Activated B cell treated with CpG ODN at 0.5 μM for 24 hours (primary cell): ENCODE results near the gene FOXO3. TPM values are rescaled to one million over a fixed set of nuclear protein-coding genes. Genes with fewer than 3 reads are reported as not detected.

ENCODE experiments used
- ATAC-seq: fragments of 200-7000 bp; cut with Tn5 transposase; one replicate; pipeline ENCODE4 v1.10.0; 2021; ENCODE audit warnings: low read depth, mild to moderate bottlenecking, moderate library complexity
- CTCF ChIA-PET: fragments of 350-600 bp; sonication (Branson Sonifier 250); formaldehyde crosslinking; loops from one replicate; lab custom pipeline; 2021; ENCODE audit warnings: antibody characterized with exemption; lab: Charles Lee
- POLR2A ChIA-PET: fragments of 350-600 bp; sonication (Branson Sonifier 250); formaldehyde crosslinking; loops from one replicate; lab custom pipeline; 2021; ENCODE audit warnings: antibody characterized with exemption; lab: Charles Lee
- DNase-seq: peaks from one replicate; pipeline ENCODE4 v3.0.0; 2022
- H3K27ac Mint-ChIP-seq: one replicate; pipeline ENCODE4 v1.8.0; 2020; ENCODE audit warnings: mixed read lengths
- H3K27me3 Mint-ChIP-seq: one replicate; pipeline ENCODE4 v1.8.0; 2021; ENCODE audit warnings: mixed read lengths
- H3K36me3 Mint-ChIP-seq: one replicate; pipeline ENCODE4 v1.8.0; 2021; ENCODE audit warnings: low read depth, mixed read lengths
- H3K4me1 Mint-ChIP-seq: one replicate; pipeline ENCODE4 v1.8.0; 2021; ENCODE audit warnings: mixed read lengths
- H3K4me3 Mint-ChIP-seq: one replicate; pipeline ENCODE4 v1.8.0; 2020; ENCODE audit warnings: mild to moderate bottlenecking, mixed read lengths
- H3K9me3 Mint-ChIP-seq: one replicate; pipeline ENCODE4 v1.8.0; 2020; ENCODE audit warnings: mixed read lengths
- intact Hi-C: fragments of 100-400 bp; cut with micrococcal nuclease; formaldehyde crosslinking; loops from one replicate; pipeline ENCODE4 v1.15.1; 2024
- total RNA-seq: library from RNA; stranded (reverse); gene quantifications from 2 replicates; pipeline ENCODE4 v1.2.3, GENCODE V29; 2022
- TF ChIP-seq, protein P1 (sequence below): fragments of 200-600 bp; IDR thresholded peaks from one replicate; pipeline ENCODE4 v1.8.0; 2022; ENCODE audit warnings: antibody characterized with exemption, mild to moderate bottlenecking

FOXO3 gene
- total RNA-seq, 1 donor from 2014 or later = 9.4 TPM

DNA sequence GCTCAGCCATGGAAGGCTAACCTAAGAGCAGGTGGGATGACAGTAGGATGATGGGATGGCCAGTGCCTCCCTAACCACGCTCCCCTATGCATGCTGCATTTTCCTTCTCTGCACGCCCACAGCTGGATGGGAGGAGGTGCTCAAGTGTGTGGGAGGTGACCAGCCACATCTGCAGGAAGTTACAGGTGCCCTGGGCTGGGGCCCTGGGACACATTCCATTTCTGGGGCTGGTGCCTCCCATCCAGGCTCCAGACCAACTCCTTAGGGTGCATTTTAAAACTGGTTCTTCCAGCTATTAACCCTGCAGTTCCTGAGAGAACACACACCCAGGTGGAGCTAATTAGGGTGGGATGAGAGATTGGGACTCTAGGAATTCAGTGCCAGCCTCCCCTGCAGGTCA lies 152.2 kb downstream of the FOXO3 start:
- CTCF ChIA-PET = no interaction called here
- H3K27me3 Mint-ChIP-seq = peaks cover 14% of the 10 kb centered on the region
- no peaks in the 10 kb centered on the region for H3K9me3 Mint-ChIP-seq
- no peaks in the 10 kb centered on the region for H3K4me1 Mint-ChIP-seq
- no peak overlapping the region for H3K4me3 Mint-ChIP-seq
- TF ChIP-seq, protein P1, sequence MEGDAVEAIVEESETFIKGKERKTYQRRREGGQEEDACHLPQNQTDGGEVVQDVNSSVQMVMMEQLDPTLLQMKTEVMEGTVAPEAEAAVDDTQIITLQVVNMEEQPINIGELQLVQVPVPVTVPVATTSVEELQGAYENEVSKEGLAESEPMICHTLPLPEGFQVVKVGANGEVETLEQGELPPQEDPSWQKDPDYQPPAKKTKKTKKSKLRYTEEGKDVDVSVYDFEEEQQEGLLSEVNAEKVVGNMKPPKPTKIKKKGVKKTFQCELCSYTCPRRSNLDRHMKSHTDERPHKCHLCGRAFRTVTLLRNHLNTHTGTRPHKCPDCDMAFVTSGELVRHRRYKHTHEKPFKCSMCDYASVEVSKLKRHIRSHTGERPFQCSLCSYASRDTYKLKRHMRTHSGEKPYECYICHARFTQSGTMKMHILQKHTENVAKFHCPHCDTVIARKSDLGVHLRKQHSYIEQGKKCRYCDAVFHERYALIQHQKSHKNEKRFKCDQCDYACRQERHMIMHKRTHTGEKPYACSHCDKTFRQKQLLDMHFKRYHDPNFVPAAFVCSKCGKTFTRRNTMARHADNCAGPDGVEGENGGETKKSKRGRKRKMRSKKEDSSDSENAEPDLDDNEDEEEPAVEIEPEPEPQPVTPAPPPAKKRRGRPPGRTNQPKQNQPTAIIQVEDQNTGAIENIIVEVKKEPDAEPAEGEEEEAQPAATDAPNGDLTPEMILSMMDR = no peak
- ATAC-seq (no peak), DNase-seq (no peak)
- intact Hi-C loops = no loop called here
- no peaks in the 10 kb centered on the region for H3K36me3 Mint-ChIP-seq
- POLR2A ChIA-PET = no interaction called here
- H3K27ac Mint-ChIP-seq = no peak overlapping the region

DNA sequence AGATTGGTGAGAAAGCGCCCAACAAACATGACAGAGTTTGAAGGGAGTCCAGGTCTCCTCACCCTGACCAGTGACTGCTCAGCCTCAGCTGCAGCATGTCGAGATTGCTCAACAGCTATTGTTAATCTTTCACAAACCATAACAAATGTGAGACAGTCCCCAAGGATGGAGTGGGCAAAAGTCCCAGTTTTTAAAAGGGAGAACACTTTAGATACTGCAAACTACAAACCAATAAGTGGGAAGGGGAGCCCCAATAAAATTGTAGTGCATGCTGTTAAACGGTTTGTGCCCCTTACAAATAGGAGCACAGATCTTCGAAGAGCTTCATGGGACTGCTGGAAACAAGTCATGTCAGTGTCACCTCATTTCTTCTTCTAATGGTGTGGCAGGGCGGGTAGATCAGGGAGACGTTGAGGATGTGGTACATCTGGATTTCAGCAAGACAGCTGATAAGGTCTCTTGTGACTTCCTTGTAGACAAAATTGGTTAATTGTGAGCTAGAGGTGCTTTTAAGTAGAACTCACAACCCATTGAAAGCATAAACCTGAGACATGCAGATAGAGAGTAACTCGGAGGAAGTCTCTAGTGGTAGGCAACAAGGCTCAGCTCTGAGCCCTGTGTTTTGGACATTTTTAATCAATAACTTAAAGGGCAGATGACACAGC lies 153.5 kb downstream of the FOXO3 start:
- peaks cover 14% of the 10 kb centered on the region for H3K27me3 Mint-ChIP-seq
- intact Hi-C loops = no loop called here
- no peak overlapping the region for H3K27ac Mint-ChIP-seq
- TF ChIP-seq, protein P1 = no peak
- H3K4me3 Mint-ChIP-seq = no peak overlapping the region
- no peaks in the 10 kb centered on the region for H3K36me3 Mint-ChIP-seq
- no peak for DNase-seq
- ATAC-seq = no peak
- H3K4me1 Mint-ChIP-seq = no peaks in the 10 kb centered on the region
- no peaks in the 10 kb centered on the region for H3K9me3 Mint-ChIP-seq
- POLR2A ChIA-PET = no interaction called here
- CTCF ChIA-PET = no interaction called here

DNA sequence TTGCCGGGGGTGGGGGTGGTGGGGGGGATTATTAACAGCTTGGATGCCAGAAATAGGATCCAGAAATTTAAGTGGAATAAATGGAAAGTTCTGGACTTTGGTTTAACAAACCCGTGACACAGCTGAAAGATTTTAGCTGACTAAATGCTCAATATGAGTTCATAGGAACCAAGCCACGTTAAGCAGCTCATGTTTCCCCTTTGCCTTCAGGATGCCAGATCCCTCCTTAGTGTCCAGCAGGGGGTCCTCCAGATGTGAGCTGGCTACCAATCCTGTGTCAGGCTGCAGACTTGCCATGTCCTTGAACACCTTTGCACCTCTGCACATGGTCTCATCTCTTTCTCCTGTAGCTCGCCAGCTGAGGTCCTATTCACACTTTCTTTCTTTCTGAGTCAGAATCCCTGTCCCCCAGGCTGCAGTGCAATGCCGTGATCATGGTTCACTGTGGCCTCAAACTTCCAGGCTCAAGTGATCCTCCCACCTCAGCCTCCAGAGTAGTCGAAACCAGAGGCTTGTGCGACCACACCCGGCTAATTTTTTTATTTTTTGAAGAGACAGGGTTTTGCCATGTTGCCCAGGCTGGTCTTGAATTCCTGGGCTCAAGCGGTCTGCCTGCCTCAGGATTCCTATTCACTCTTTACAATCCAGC lies 154.2 kb downstream of the FOXO3 start:
- Mint-ChIP-seq H3K27me3 (peaks cover 10% of the 10 kb centered on the region), H3K4me3 (no peak overlapping the region), H3K4me1 (no peaks in the 10 kb centered on the region), H3K27ac (no peak overlapping the region), H3K9me3 (no peaks in the 10 kb centered on the region), H3K36me3 (no peaks in the 10 kb centered on the region)
- ATAC-seq = no peak
- ChIA-PET POLR2A (no interaction called here), CTCF (no interaction called here)
- DNase-seq = no peak
- TF ChIP-seq, protein P1 = no peak
- intact Hi-C loops = no loop called here

DNA sequence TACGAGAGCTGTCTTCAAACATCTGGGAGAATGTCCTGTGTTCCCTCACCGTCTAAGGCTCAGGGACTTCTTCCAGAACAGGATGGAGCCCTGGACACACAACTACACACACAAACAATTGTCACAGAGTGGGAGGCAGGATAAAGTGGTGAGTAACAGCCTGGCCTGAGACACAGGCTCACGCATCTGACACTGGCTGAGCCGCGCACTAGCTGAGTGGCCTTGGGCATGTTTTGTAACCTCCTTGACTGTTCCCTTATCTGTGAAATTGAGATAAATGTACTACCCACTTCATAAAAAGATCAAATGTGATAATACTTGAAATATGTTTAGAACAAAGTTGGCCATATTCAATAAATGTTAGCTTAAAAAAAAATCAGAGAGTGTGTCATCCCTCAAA lies 155.1 kb downstream of the FOXO3 start:
- Mint-ChIP-seq H3K36me3 (no peaks in the 10 kb centered on the region), H3K9me3 (no peaks in the 10 kb centered on the region), H3K4me3 (no peak overlapping the region), H3K4me1 (no peaks in the 10 kb centered on the region), H3K27me3 (peaks cover 10% of the 10 kb centered on the region), H3K27ac (no peak overlapping the region)
- intact Hi-C loops = no loop called here
- POLR2A ChIA-PET = no interaction called here
- DNase-seq = no peak
- ATAC-seq = no peak
- TF ChIP-seq, protein P1 = no peak
- CTCF ChIA-PET = no interaction called here

DNA sequence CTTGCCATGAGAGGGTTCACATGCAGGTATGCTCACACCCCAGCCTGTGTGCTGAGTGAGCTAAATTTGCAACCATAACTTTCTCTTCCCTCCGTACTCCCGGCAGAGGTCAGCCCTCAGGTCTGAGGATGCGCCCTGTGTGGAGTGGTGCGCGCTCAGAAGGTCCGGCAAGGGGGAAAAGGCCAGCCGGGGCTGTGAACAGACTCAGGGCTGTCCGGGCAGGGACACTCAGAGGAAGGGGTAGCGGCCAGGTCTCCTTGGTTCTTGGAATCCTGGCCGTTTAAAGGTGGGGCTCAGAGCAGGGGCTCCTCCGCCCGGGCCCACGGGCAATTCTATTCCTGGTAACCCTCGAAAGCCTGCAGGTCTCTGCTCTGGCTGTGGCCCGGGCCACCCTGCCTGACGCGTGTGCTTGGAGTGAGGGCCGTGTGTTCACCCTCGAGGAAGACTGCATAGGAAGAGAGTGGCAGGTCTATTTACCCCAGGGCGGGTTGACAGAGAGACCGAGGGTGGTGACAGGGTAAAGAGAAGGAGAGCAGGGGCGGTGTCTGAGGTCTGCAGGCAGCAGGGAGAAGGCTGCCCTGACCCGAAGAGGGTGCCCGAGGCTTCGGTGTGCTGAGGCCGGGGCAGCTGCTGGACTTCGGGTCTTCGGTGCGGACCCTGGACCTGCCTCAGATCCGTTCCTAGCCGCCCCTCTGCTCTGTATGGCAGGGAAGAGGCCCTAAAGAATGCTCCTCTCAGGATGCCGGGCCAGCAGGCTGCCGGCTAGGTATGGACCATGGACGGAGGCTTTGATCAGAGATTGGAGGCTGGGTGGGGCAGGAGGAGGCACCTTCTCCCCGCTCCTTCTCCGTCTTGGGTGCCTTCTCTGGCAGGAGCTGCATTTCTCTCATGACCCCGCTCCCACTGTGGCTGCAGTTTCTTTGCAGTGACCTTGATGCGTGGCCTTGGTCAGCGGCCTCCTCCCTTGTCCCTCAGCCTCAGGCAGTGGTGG lies 156.4 kb downstream of the FOXO3 start:
- TF ChIP-seq, protein P1 = no peak
- no peak overlapping the region for H3K27ac Mint-ChIP-seq
- peaks cover 15% of the 10 kb centered on the region for H3K27me3 Mint-ChIP-seq

More for the DNA sequence above, 156.4 kb downstream of the FOXO3 start:
- no peak overlapping the region for H3K4me3 Mint-ChIP-seq
- DNase-seq (no peak), ATAC-seq (no peak)
- H3K9me3 Mint-ChIP-seq = no peaks in the 10 kb centered on the region
- ChIA-PET POLR2A (no interaction called here), CTCF (no interaction called here)
- intact Hi-C loops = no loop called here
- H3K36me3 Mint-ChIP-seq = no peaks in the 10 kb centered on the region
- no peaks in the 10 kb centered on the region for H3K4me1 Mint-ChIP-seq
